ENCODE results near the gene VWA5B1.

DNA sequence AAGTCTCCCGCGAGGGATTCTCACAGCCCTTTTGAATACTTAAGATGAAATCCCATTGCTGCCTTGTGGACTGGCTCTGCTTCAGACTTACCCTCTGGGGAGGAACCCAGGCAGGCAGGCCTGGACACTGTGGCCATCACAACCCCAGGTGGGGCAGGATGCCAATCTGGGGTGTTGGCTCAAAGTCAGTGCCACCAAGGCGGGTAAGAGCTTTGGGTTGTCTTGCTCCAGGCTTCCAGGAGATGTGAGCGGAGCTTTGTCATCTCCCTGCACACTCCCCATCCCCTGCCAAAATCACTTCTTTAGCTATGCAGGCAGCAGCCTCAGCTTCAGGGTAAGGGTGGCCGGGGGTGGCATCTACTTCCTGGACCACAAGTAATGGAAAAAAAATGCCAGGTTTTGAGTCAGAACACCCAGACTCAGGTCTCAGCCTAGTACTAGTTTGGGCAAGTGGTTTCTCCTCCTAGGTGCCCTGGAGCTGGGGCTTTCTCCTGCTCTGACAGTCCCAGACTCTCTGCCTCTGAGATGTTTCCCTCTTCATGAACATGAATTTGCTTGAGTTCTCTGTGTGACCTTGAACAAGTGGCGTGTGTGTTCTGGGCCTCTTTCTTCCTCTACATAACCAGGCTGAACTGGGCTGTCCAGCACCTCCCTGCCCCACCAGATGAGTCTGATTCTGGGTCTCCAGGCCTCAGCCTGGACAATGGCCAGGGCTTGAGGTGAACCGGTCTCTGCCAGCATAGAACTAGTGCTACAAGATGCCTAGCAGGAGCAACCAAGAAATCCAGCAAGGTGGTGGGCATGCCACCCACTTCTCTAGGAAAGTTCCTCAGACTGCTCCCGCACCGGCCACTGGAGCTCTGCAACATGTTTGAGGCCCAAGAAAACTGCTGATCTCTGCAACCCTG, 65.4 kb downstream of the VWA5B1 start:
- TF ChIP-seq SUZ12 (IDR thresholded peaks at IDR 0.05; ENCODE audit: extremely low read depth, insufficient read depth, insufficient read length) (no peak), YY1 (IDR thresholded peaks at IDR 0.05; ENCODE audit: insufficient read depth, insufficient read length) (no peak), ZNF274 (IDR thresholded peaks at IDR 0.05; ENCODE audit: low read depth, low read length) (no peak)
